WTC11 (cell line): Measurements from ENCODE around the gene SORCS1. TPM values are rescaled to one million over a fixed set of nuclear protein-coding genes. Genes with fewer than 3 reads are reported as not detected.

Experiments
- ATAC-seq: fragments of 200-7000 bp; cut with Tn5 transposase; 2 replicates; pipeline ENCODE4 v1.10.0; 2021; ENCODE audit warnings: mild to moderate bottlenecking, moderate library complexity
- CTCF ChIA-PET: fragments of 300-600 bp; sonication (Branson Sonifier 250); formaldehyde crosslinking; loops from one replicate; lab custom pipeline; 2021; ENCODE audit warnings: antibody characterized with exemption; lab: Charles Lee
- POLR2A ChIA-PET: fragments of 350-600 bp; sonication (Branson Sonifier 250); formaldehyde crosslinking; loops from one replicate; lab custom pipeline; 2021; ENCODE audit warnings: antibody characterized with exemption; lab: Charles Lee
- DNase-seq: peaks from one replicate; pipeline ENCODE4 v3.0.0; 2021; ENCODE audit warnings: low spot score
- H3K27ac Mint-ChIP-seq: 2 replicates; pipeline ENCODE4 v1.8.0; 2021; ENCODE audit warnings: mixed read lengths
- H3K27me3 Mint-ChIP-seq: 2 replicates; pipeline ENCODE4 v1.8.0; 2021; ENCODE audit warnings: low read depth, mild to moderate bottlenecking, moderate library complexity, mixed read lengths
- H3K36me3 Mint-ChIP-seq: 2 replicates; pipeline ENCODE4 v1.8.0; 2021; ENCODE audit warnings: mixed read lengths
- H3K4me1 Mint-ChIP-seq: 2 replicates; pipeline ENCODE4 v1.8.0; 2022; ENCODE audit warnings: mixed read lengths
- H3K4me3 Mint-ChIP-seq: 2 replicates; pipeline ENCODE4 v1.8.0; 2021; ENCODE audit warnings: mild to moderate bottlenecking, moderate library complexity, mixed read lengths
- H3K9me3 Mint-ChIP-seq: 2 replicates; pipeline ENCODE4 v1.8.0; 2021; ENCODE audit warnings: mixed read lengths
- CBFB ChIP-seq: sonication (generic); formaldehyde crosslinking; IDR thresholded peaks from 2 replicates; pipeline ENCODE4 v1.8.1; 2022; ENCODE audit warnings: mild to moderate bottlenecking, low read depth, missing genetic modification reagents
- CREB1 ChIP-seq: sonication (generic); formaldehyde crosslinking; IDR thresholded peaks from 2 replicates; pipeline ENCODE4 v1.8.0; 2023; ENCODE audit warnings: mild to moderate bottlenecking, missing genetic modification reagents
- CREM ChIP-seq: sonication (generic); formaldehyde crosslinking; IDR thresholded peaks from 2 replicates; pipeline ENCODE4 v1.8.1; 2022; ENCODE audit warnings: mild to moderate bottlenecking, missing genetic modification reagents, moderate library complexity
- HMGA2 ChIP-seq: fragments of 250-450 bp; sonication (Bioruptor Pico); IDR thresholded peaks from 2 replicates; pipeline ENCODE4 v1.4.0; 2021; ENCODE audit warnings: mild to moderate bottlenecking, moderate library complexity
- NFATC4 ChIP-seq: fragments of 250-450 bp; sonication (Bioruptor Pico); IDR thresholded peaks from 2 replicates; pipeline ENCODE4 v1.9.0; 2021; ENCODE audit warnings: mild to moderate bottlenecking
- OVOL2 ChIP-seq: fragments of 250-450 bp; sonication (Bioruptor Pico); IDR thresholded peaks from 2 replicates; pipeline ENCODE4 v1.9.0; 2021; ENCODE audit warnings: mild to moderate bottlenecking, borderline replicate concordance
- SMAD4 ChIP-seq: sonication (generic); formaldehyde crosslinking; IDR thresholded peaks from 2 replicates; pipeline ENCODE4 v1.8.0; 2022; ENCODE audit warnings: mild to moderate bottlenecking, missing genetic modification reagents
- SP1 ChIP-seq: sonication (generic); formaldehyde crosslinking; conservative IDR thresholded peaks from 2 replicates; pipeline ENCODE4 v1.8.1; 2022; ENCODE audit warnings: missing genetic modification reagents
- ZNF416 ChIP-seq: fragments of 250-450 bp; sonication (Bioruptor Pico); IDR thresholded peaks from 2 replicates; pipeline ENCODE4 v1.9.0; 2021; ENCODE audit warnings: mild to moderate bottlenecking, inconsistent platforms
- ZNF423 ChIP-seq: fragments of 250-450 bp; sonication (Bioruptor Pico); IDR thresholded peaks from 2 replicates; pipeline ENCODE4 v2.1.2; 2022; ENCODE audit warnings: mild to moderate bottlenecking, moderate library complexity
- ZNF671 ChIP-seq: fragments of 250-450 bp; sonication (Bioruptor Pico); IDR thresholded peaks from 2 replicates; pipeline ENCODE4 v1.8.0; 2021; ENCODE audit warnings: mild to moderate bottlenecking
- total RNA-seq: library from RNA; stranded (reverse); gene quantifications from 3 replicates; pipeline ENCODE4 v1.2.3, GENCODE V29; 2021
- TF ChIP-seq, protein P1 (sequence below): sonication (generic); formaldehyde crosslinking; IDR thresholded peaks from 2 replicates; pipeline ENCODE4 v1.8.1; 2023; ENCODE audit warnings: mild to moderate bottlenecking, missing genetic modification reagents
- TF ChIP-seq, protein P2 (sequence below): sonication (generic); formaldehyde crosslinking; IDR thresholded peaks from 2 replicates; pipeline ENCODE4 v1.8.1; 2023; ENCODE audit warnings: mild to moderate bottlenecking, missing genetic modification reagents, moderate library complexity
- TF ChIP-seq, protein P3 (sequence below): fragments of 250-450 bp; sonication (Bioruptor Pico); IDR thresholded peaks from 2 replicates; pipeline ENCODE4 v1.9.0; 2021; ENCODE audit warnings: mild to moderate bottlenecking
- TF ChIP-seq, protein P4 (sequence below): fragments of 250-450 bp; sonication (Bioruptor Pico); IDR thresholded peaks from 2 replicates; pipeline ENCODE4 v1.9.0; 2021; ENCODE audit warnings: mild to moderate bottlenecking, borderline replicate concordance
- TF ChIP-seq, protein P5 (sequence below): sonication (generic); formaldehyde crosslinking; IDR thresholded peaks from 2 replicates; pipeline ENCODE4 v1.8.0; 2023; ENCODE audit warnings: mild to moderate bottlenecking, missing genetic modification reagents
- TF ChIP-seq, protein P6 (sequence below): fragments of 250-450 bp; sonication (Bioruptor Pico); IDR thresholded peaks from 2 replicates; pipeline ENCODE4 v2.1.2; 2022; ENCODE audit warnings: mild to moderate bottlenecking, moderate library complexity
- TF ChIP-seq, protein P7 (sequence below): sonication (generic); formaldehyde crosslinking; IDR thresholded peaks from 2 replicates; pipeline ENCODE4 v1.8.1; 2023; ENCODE audit warnings: mild to moderate bottlenecking, missing genetic modification reagents
- TF ChIP-seq, protein P8 (sequence below): sonication (generic); formaldehyde crosslinking; IDR thresholded peaks from 2 replicates; pipeline ENCODE4 v1.8.1; 2023; ENCODE audit warnings: mild to moderate bottlenecking, missing genetic modification reagents, moderate library complexity

Gene SORCS1
- total RNA-seq, 1 experiment from 2014 or later: 3.3 TPM

DNA sequence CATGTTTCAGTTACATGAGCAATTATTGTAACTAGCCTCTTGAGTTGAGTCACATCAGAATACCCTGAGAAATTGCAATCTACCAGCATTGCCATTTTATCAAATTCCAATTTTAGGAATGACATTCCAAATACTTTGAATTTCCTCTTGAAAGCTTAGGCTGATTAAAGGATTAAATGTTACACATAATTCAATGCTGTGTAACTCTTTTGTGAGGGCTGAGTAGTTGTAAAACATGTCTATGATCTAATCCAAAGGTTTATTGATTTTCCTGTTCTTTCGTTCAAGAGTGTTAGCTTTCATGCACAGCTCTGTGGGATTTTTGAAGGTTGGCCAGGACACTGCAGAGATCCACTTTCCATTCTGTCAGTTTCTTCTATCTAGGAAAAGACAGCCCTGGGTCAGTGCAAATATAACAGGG lies 193.1 kb downstream of the SORCS1 start (continued):
- TF ChIP-seq, protein P1, sequence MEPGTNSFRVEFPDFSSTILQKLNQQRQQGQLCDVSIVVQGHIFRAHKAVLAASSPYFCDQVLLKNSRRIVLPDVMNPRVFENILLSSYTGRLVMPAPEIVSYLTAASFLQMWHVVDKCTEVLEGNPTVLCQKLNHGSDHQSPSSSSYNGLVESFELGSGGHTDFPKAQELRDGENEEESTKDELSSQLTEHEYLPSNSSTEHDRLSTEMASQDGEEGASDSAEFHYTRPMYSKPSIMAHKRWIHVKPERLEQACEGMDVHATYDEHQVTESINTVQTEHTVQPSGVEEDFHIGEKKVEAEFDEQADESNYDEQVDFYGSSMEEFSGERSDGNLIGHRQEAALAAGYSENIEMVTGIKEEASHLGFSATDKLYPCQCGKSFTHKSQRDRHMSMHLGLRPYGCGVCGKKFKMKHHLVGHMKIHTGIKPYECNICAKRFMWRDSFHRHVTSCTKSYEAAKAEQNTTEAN (CRISPR knock-in tag): no peak
- TF ChIP-seq, protein P2, sequence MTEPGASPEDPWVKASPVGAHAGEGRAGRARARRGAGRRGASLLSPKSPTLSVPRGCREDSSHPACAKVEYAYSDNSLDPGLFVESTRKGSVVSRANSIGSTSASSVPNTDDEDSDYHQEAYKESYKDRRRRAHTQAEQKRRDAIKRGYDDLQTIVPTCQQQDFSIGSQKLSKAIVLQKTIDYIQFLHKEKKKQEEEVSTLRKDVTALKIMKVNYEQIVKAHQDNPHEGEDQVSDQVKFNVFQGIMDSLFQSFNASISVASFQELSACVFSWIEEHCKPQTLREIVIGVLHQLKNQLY: no peak
- TF ChIP-seq ZNF423 (CRISPR knock-in tag): no peak
- TF ChIP-seq, protein P3, sequence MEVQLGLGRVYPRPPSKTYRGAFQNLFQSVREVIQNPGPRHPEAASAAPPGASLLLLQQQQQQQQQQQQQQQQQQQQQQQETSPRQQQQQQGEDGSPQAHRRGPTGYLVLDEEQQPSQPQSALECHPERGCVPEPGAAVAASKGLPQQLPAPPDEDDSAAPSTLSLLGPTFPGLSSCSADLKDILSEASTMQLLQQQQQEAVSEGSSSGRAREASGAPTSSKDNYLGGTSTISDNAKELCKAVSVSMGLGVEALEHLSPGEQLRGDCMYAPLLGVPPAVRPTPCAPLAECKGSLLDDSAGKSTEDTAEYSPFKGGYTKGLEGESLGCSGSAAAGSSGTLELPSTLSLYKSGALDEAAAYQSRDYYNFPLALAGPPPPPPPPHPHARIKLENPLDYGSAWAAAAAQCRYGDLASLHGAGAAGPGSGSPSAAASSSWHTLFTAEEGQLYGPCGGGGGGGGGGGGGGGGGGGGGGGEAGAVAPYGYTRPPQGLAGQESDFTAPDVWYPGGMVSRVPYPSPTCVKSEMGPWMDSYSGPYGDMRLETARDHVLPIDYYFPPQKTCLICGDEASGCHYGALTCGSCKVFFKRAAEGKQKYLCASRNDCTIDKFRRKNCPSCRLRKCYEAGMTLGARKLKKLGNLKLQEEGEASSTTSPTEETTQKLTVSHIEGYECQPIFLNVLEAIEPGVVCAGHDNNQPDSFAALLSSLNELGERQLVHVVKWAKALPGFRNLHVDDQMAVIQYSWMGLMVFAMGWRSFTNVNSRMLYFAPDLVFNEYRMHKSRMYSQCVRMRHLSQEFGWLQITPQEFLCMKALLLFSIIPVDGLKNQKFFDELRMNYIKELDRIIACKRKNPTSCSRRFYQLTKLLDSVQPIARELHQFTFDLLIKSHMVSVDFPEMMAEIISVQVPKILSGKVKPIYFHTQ: no peak

DNA sequence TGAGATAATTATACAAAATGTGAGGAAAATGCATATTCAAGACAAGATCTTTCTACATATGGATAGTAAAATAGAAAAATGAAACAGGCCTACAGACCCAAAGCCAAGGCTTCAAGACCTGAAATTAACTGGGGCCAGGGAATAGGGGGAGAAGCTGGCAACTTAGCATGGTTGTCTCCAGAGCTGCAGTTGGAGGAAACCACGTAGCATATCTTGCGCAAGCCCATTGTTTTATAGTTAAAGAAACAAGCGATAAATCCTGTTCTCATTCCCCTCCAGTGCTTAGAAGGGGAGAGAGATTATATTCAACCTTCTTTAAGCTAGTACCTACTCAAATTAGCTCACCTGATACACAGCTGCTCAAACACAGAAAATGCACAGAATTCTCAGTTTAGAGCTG lies 197.1 kb downstream of the SORCS1 start:
- ATAC-seq: no peak
- Mint-ChIP-seq H3K27ac (no peak overlapping the region), H3K9me3 (peaks cover 5% of the 10 kb centered on the region), H3K4me1 (no peaks in the 10 kb centered on the region; the same call in 1 of the 2 replicates), H3K36me3 (peaks cover 4% of the 10 kb centered on the region), H3K27me3 (no peaks in the 10 kb centered on the region), H3K4me3 (no peak overlapping the region)
- TF ChIP-seq, protein P4, sequence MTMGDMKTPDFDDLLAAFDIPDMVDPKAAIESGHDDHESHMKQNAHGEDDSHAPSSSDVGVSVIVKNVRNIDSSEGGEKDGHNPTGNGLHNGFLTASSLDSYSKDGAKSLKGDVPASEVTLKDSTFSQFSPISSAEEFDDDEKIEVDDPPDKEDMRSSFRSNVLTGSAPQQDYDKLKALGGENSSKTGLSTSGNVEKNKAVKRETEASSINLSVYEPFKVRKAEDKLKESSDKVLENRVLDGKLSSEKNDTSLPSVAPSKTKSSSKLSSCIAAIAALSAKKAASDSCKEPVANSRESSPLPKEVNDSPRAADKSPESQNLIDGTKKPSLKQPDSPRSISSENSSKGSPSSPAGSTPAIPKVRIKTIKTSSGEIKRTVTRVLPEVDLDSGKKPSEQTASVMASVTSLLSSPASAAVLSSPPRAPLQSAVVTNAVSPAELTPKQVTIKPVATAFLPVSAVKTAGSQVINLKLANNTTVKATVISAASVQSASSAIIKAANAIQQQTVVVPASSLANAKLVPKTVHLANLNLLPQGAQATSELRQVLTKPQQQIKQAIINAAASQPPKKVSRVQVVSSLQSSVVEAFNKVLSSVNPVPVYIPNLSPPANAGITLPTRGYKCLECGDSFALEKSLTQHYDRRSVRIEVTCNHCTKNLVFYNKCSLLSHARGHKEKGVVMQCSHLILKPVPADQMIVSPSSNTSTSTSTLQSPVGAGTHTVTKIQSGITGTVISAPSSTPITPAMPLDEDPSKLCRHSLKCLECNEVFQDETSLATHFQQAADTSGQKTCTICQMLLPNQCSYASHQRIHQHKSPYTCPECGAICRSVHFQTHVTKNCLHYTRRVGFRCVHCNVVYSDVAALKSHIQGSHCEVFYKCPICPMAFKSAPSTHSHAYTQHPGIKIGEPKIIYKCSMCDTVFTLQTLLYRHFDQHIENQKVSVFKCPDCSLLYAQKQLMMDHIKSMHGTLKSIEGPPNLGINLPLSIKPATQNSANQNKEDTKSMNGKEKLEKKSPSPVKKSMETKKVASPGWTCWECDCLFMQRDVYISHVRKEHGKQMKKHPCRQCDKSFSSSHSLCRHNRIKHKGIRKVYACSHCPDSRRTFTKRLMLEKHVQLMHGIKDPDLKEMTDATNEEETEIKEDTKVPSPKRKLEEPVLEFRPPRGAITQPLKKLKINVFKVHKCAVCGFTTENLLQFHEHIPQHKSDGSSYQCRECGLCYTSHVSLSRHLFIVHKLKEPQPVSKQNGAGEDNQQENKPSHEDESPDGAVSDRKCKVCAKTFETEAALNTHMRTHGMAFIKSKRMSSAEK (CRISPR knock-in tag): no peak
- TF ChIP-seq, protein P5, sequence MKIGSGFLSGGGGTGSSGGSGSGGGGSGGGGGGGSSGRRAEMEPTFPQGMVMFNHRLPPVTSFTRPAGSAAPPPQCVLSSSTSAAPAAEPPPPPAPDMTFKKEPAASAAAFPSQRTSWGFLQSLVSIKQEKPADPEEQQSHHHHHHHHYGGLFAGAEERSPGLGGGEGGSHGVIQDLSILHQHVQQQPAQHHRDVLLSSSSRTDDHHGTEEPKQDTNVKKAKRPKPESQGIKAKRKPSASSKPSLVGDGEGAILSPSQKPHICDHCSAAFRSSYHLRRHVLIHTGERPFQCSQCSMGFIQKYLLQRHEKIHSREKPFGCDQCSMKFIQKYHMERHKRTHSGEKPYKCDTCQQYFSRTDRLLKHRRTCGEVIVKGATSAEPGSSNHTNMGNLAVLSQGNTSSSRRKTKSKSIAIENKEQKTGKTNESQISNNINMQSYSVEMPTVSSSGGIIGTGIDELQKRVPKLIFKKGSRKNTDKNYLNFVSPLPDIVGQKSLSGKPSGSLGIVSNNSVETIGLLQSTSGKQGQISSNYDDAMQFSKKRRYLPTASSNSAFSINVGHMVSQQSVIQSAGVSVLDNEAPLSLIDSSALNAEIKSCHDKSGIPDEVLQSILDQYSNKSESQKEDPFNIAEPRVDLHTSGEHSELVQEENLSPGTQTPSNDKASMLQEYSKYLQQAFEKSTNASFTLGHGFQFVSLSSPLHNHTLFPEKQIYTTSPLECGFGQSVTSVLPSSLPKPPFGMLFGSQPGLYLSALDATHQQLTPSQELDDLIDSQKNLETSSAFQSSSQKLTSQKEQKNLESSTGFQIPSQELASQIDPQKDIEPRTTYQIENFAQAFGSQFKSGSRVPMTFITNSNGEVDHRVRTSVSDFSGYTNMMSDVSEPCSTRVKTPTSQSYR: no peak
- TF ChIP-seq HMGA2 (CRISPR knock-in tag): no peak
- TF ChIP-seq, protein P6, sequence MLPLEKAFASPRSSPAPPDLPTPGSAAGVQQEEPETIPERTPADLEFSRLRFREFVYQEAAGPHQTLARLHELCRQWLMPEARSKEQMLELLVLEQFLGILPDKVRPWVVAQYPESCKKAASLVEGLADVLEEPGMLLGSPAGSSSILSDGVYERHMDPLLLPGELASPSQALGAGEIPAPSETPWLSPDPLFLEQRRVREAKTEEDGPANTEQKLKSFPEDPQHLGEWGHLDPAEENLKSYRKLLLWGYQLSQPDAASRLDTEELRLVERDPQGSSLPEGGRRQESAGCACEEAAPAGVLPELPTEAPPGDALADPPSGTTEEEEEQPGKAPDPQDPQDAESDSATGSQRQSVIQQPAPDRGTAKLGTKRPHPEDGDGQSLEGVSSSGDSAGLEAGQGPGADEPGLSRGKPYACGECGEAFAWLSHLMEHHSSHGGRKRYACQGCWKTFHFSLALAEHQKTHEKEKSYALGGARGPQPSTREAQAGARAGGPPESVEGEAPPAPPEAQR (CRISPR knock-in tag): no peak
- no peak for TF ChIP-seq OVOL2 (CRISPR knock-in tag)
- TF ChIP-seq NFATC4 (CRISPR knock-in tag): no peak
- no peak for TF ChIP-seq CREB1
- TF ChIP-seq CBFB (CRISPR knock-in tag): no peak
- TF ChIP-seq, protein P7, sequence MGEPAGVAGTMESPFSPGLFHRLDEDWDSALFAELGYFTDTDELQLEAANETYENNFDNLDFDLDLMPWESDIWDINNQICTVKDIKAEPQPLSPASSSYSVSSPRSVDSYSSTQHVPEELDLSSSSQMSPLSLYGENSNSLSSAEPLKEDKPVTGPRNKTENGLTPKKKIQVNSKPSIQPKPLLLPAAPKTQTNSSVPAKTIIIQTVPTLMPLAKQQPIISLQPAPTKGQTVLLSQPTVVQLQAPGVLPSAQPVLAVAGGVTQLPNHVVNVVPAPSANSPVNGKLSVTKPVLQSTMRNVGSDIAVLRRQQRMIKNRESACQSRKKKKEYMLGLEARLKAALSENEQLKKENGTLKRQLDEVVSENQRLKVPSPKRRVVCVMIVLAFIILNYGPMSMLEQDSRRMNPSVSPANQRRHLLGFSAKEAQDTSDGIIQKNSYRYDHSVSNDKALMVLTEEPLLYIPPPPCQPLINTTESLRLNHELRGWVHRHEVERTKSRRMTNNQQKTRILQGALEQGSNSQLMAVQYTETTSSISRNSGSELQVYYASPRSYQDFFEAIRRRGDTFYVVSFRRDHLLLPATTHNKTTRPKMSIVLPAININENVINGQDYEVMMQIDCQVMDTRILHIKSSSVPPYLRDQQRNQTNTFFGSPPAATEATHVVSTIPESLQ (CRISPR knock-in tag): no peak
- TF ChIP-seq, protein P8, sequence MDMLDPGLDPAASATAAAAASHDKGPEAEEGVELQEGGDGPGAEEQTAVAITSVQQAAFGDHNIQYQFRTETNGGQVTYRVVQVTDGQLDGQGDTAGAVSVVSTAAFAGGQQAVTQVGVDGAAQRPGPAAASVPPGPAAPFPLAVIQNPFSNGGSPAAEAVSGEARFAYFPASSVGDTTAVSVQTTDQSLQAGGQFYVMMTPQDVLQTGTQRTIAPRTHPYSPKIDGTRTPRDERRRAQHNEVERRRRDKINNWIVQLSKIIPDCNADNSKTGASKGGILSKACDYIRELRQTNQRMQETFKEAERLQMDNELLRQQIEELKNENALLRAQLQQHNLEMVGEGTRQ (CRISPR knock-in tag): no peak
- no peak for TF ChIP-seq ZNF416 (CRISPR knock-in tag)
- no peak for TF ChIP-seq ZNF671 (CRISPR knock-in tag)
- no peak for TF ChIP-seq CREM (CRISPR knock-in tag)
- TF ChIP-seq SP1: no peak
- TF ChIP-seq SMAD4: no peak
- DNase-seq: no peak
- ChIA-PET CTCF (interaction anchor here (0.8 kb wide), 1 partner anchor 113 kb away, joined by 3 read pairs; no protein-coding TSS in a partner anchor), POLR2A (no interaction called here)
